K562 (cell line): Measurements from ENCODE around the gene RBM5. TPM values are rescaled to one million over a fixed set of nuclear protein-coding genes. Genes with fewer than 3 reads are reported as not detected.

Source experiments
- BACH1 ChIP-seq: fragments of 200-800 bp; sonication (Bioruptor generic); IDR thresholded peaks from 2 replicates; pipeline ENCODE4 v1.6.1; 2016; ENCODE audit warnings: missing genetic modification characterization, missing compliant biosample characterization
- EP400 ChIP-seq: fragments of 450-650 bp; IDR thresholded peaks from 2 replicates; pipeline ENCODE4 v1.6.1; 2017; ENCODE audit warnings: antibody characterized with exemption, mild to moderate bottlenecking, moderate library complexity
- KAT2B ChIP-seq: IDR thresholded peaks from one replicate; pipeline ENCODE4 v1.6.1; 2012; ENCODE audit warnings: low read depth, mild to moderate bottlenecking, control low read depth, inconsistent platforms, low read length, moderate library complexity
- KHSRP ChIP-seq: fragments of 450-650 bp; IDR thresholded peaks from 2 replicates; pipeline ENCODE4 v1.6.1; 2017
- NFATC3 ChIP-seq: fragments of 450-650 bp; IDR thresholded peaks from 2 replicates; pipeline ENCODE4 v1.6.1; 2017; ENCODE audit warnings: mild to moderate bottlenecking
- SIN3B ChIP-seq: fragments of 450-650 bp; IDR thresholded peaks from 2 replicates; pipeline ENCODE4 v1.6.1; 2017; ENCODE audit warnings: low read depth, mild to moderate bottlenecking, moderate library complexity
- TBP ChIP-seq: optimal IDR thresholded peaks from 2 replicates; pipeline ENCODE3; 2011; ENCODE audit warnings: low read depth, low read length, improper control_type of control experiment
- ZC3H11A ChIP-seq: IDR thresholded peaks from 2 replicates; pipeline ENCODE4 v1.6.1; 2012; ENCODE audit warnings: low read depth, low read length, improper control_type of control experiment
- ZNF57 ChIP-seq: fragments of 450-650 bp; formaldehyde crosslinking; IDR thresholded peaks from 2 replicates; pipeline ENCODE4 v1.4.0; 2020; ENCODE audit warnings: mild to moderate bottlenecking, moderate library complexity
- polyA plus RNA-seq, 8 experiments: library from polyadenylated mRNA; depleted of rRNA in 4 of 8; stranded (reverse) in 5 of 8; unstranded in 3 of 8; fragments of >200 nt; fragmentation: Nextera tagmentation in 2 of 8; fragmentation: Illumina TruSeq in 1 of 8; extraction: Ambion mirVana in 2 of 8; extraction: Trizol in 1 of 8; gene quantifications; 2 replicates each; pipeline versions ENCODE4 v1.2.1 to v1.2.3, GENCODE V29; 2011 to 2014; ENCODE audit warnings: inconsistent platforms in 1 of 8, missing spikeins in 1 of 8
- total RNA-seq, 7 experiments: library from RNA; depleted of rRNA in 6 of 7; stranded (reverse); fragments of >200 nt in 6 of 7; fragmentation: Illumina TruSeq in 2 of 7; extraction: Trizol in 2 of 7; gene quantifications; 2 replicates each; pipeline versions ENCODE4 v1.2.1 to v1.2.3, GENCODE V29; 2011 to 2021; ENCODE audit warnings: low replicate concordance in 1 of 7
- TF ChIP-seq, protein P1 (sequence below), 3 experiments: fragments of 200-800 bp in 1 of 3; fragments of 250-450 bp in 1 of 3; fragments of 450-650 bp in 1 of 3; sonication (Bioruptor Pico) in 1 of 3; sonication (Bioruptor generic) in 1 of 3; formaldehyde crosslinking in 1 of 3; IDR thresholded peaks; 2 replicates each; pipeline versions ENCODE4 v1.6.1 to v1.8.0; 2016 to 2022; ENCODE audit warnings: mild to moderate bottlenecking in 2 of 3, missing genetic modification characterization in 2 of 3, missing compliant biosample characterization in 1 of 3, moderate library complexity in 1 of 3
- TF ChIP-seq, protein P2 (sequence below): sonication (generic); formaldehyde crosslinking; IDR thresholded peaks from 2 replicates; pipeline ENCODE4 v1.8.0; 2023; ENCODE audit warnings: missing genetic modification reagents, mild to moderate bottlenecking, borderline replicate concordance
- TF ChIP-seq, protein P3 (sequence below): sonication (generic); formaldehyde crosslinking; IDR thresholded peaks from 2 replicates; pipeline ENCODE4 v1.8.0; 2022; ENCODE audit warnings: missing genetic modification reagents, mild to moderate bottlenecking, borderline replicate concordance
- TF ChIP-seq, protein P4 (sequence below): sonication (generic); formaldehyde crosslinking; IDR thresholded peaks from 2 replicates; pipeline ENCODE4 v1.9.0; 2022; ENCODE audit warnings: mild to moderate bottlenecking, missing genetic modification reagents

The RBM5 gene
- total and polyA plus RNA-seq, 9 of the 15 experiments (the other 6 are each of a cell fraction or from before 2014, with no cell fraction given) = 24.5 to 153 (median 81.6) TPM

DNA sequence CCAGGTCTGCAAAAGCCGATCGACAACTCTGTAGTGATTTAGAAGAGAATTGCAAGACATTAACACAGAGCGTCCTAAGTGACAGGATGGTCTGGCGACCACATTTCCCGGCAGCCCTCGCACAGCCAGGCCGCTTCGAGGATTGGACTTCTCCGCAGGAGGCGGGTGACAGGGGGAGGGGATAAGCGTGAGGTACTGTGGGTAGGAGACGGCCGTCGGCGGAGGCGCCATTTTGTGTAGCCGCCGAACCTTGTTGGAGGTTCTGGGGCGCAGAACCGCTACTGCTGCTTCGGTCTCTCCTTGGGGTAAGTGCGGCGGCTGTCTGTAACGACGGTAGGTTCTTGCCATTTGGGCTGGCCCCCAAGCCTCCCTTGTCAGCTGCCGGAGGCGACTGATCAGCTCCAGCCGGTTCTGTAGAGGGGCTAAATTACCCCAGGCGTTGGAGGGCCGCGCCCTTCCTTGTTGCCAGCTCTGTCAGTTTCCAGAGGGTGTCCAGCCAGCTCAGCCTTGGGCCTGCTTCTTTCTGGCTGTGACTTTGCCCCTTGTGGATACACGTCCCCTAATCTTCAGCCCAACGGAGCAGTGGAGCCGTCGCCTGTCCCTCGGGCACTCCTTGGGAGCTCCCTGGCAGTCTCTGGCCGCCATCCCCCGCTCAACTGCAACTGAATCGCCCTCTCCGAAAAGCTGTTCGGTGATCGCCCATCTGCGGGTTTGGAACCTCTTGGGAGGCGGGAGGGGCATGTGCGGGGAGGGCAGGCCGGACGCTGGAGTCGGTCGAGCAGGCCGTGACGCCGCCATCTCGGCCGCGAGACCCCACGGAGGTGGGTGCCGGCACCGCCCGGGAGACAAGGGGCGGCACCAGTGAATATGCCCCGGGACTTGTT is at the start of gene RBM5 (continued):
- TF ChIP-seq, protein P1, sequence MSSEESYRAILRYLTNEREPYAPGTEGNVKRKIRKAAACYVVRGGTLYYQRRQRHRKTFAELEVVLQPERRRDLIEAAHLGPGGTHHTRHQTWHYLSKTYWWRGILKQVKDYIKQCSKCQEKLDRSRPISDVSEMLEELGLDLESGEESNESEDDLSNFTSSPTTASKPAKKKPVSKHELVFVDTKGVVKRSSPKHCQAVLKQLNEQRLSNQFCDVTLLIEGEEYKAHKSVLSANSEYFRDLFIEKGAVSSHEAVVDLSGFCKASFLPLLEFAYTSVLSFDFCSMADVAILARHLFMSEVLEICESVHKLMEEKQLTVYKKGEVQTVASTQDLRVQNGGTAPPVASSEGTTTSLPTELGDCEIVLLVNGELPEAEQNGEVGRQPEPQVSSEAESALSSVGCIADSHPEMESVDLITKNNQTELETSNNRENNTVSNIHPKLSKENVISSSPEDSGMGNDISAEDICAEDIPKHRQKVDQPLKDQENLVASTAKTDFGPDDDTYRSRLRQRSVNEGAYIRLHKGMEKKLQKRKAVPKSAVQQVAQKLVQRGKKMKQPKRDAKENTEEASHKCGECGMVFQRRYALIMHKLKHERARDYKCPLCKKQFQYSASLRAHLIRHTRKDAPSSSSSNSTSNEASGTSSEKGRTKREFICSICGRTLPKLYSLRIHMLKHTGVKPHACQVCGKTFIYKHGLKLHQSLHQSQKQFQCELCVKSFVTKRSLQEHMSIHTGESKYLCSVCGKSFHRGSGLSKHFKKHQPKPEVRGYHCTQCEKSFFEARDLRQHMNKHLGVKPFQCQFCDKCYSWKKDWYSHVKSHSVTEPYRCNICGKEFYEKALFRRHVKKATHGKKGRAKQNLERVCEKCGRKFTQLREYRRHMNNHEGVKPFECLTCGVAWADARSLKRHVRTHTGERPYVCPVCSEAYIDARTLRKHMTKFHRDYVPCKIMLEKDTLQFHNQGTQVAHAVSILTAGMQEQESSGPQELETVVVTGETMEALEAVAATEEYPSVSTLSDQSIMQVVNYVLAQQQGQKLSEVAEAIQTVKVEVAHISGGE (CRISPR knock-in tag; IDR thresholded peaks at IDR 0.05) = no peak
- TF ChIP-seq NFATC3 (no peak), ZC3H11A (no peak), KAT2B (no peak), SIN3B (no peak), TBP (peak; percentile 80), ZNF57 (CRISPR knock-in tag) (no peak), KHSRP (no peak), EP400 (peak; percentile 78), BACH1 (no peak)
- TF ChIP-seq, protein P2, sequence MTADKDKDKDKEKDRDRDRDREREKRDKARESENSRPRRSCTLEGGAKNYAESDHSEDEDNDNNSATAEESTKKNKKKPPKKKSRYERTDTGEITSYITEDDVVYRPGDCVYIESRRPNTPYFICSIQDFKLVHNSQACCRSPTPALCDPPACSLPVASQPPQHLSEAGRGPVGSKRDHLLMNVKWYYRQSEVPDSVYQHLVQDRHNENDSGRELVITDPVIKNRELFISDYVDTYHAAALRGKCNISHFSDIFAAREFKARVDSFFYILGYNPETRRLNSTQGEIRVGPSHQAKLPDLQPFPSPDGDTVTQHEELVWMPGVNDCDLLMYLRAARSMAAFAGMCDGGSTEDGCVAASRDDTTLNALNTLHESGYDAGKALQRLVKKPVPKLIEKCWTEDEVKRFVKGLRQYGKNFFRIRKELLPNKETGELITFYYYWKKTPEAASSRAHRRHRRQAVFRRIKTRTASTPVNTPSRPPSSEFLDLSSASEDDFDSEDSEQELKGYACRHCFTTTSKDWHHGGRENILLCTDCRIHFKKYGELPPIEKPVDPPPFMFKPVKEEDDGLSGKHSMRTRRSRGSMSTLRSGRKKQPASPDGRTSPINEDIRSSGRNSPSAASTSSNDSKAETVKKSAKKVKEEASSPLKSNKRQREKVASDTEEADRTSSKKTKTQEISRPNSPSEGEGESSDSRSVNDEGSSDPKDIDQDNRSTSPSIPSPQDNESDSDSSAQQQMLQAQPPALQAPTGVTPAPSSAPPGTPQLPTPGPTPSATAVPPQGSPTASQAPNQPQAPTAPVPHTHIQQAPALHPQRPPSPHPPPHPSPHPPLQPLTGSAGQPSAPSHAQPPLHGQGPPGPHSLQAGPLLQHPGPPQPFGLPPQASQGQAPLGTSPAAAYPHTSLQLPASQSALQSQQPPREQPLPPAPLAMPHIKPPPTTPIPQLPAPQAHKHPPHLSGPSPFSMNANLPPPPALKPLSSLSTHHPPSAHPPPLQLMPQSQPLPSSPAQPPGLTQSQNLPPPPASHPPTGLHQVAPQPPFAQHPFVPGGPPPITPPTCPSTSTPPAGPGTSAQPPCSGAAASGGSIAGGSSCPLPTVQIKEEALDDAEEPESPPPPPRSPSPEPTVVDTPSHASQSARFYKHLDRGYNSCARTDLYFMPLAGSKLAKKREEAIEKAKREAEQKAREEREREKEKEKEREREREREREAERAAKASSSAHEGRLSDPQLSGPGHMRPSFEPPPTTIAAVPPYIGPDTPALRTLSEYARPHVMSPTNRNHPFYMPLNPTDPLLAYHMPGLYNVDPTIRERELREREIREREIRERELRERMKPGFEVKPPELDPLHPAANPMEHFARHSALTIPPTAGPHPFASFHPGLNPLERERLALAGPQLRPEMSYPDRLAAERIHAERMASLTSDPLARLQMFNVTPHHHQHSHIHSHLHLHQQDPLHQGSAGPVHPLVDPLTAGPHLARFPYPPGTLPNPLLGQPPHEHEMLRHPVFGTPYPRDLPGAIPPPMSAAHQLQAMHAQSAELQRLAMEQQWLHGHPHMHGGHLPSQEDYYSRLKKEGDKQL (CRISPR knock-in tag) = no peak
- TF ChIP-seq, protein P3, sequence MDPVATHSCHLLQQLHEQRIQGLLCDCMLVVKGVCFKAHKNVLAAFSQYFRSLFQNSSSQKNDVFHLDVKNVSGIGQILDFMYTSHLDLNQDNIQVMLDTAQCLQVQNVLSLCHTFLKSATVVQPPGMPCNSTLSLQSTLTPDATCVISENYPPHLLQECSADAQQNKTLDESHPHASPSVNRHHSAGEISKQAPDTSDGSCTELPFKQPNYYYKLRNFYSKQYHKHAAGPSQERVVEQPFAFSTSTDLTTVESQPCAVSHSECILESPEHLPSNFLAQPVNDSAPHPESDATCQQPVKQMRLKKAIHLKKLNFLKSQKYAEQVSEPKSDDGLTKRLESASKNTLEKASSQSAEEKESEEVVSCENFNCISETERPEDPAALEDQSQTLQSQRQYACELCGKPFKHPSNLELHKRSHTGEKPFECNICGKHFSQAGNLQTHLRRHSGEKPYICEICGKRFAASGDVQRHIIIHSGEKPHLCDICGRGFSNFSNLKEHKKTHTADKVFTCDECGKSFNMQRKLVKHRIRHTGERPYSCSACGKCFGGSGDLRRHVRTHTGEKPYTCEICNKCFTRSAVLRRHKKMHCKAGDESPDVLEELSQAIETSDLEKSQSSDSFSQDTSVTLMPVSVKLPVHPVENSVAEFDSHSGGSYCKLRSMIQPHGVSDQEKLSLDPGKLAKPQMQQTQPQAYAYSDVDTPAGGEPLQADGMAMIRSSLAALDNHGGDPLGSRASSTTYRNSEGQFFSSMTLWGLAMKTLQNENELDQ (CRISPR knock-in tag) = no peak
- TF ChIP-seq, protein P4, sequence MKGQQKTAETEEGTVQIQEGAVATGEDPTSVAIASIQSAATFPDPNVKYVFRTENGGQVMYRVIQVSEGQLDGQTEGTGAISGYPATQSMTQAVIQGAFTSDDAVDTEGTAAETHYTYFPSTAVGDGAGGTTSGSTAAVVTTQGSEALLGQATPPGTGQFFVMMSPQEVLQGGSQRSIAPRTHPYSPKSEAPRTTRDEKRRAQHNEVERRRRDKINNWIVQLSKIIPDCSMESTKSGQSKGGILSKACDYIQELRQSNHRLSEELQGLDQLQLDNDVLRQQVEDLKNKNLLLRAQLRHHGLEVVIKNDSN (CRISPR knock-in tag) = no peak
